ENCODE data around the gene EBLN2. TPM values are rescaled to one million over a fixed set of nuclear protein-coding genes. Genes with fewer than 3 reads are reported as not detected.

The EBLN2 gene
- total RNA-seq, 2 donors from 2014 or later = 9.3 to 12.2 TPM

GRCh38 chr3:73096169-73096568 lies 34.7 kb downstream of the EBLN2 start:
- no peak for DNase-seq
- no peaks in the 10 kb centered on the region for H3K4me1 ChIP-seq (ENCODE audit: control insufficient read depth, insufficient read depth, low read length)
- H3K27me3 ChIP-seq (ENCODE audit: control insufficient read depth, insufficient read depth, low read length, poor library complexity, severe bottlenecking) = no peaks in the 10 kb centered on the region
- Mint-ChIP-seq H3K27ac (no peak overlapping the region), H3K9me3 (no peaks in the 10 kb centered on the region), H3K27me3 (ENCODE audit: insufficient read depth) (no peaks in the 10 kb centered on the region), H3K4me3 (no peak overlapping the region), H3K4me1 (peaks cover 21% of the 10 kb centered on the region), H3K36me3 (ENCODE audit: low read depth) (no peaks in the 10 kb centered on the region)
- H3K9ac ChIP-seq (ENCODE audit: extremely low read depth, low read length, poor library complexity, severe bottlenecking) = no peak overlapping the region
- H3K4me3 ChIP-seq (ENCODE audit: low read length) = no peak overlapping the region
- H3K36me3 ChIP-seq (ENCODE audit: control insufficient read depth, insufficient read depth, low read length) = no peaks in the 10 kb centered on the region
- WGBS, 2 experiments (ENCODE audit: insufficient coverage in 1 of 2, insufficient read length in 1 of 2) = 92 to 97% methylated on average over 2 of the region's 2 CpGs
- no peak overlapping the region for H3K27ac ChIP-seq (ENCODE audit: low read depth, low read length)
- H3K9me3 ChIP-seq (ENCODE audit: control insufficient read depth, low read length) = no peaks in the 10 kb centered on the region
- TF ChIP-seq CTCF (conservative IDR thresholded peaks at IDR 0.05) = no peak

GRCh38 chr3:73098026-73098425 lies 36.6 kb downstream of the EBLN2 start:
- no peak overlapping the region for H3K27ac ChIP-seq (ENCODE audit: low read depth, low read length)
- no peak overlapping the region for H3K4me3 ChIP-seq (ENCODE audit: low read length)
- Mint-ChIP-seq H3K27ac (no peak overlapping the region), H3K4me3 (no peak overlapping the region), H3K4me1 (peaks cover 24% of the 10 kb centered on the region), H3K36me3 (ENCODE audit: low read depth) (no peaks in the 10 kb centered on the region), H3K9me3 (no peaks in the 10 kb centered on the region), H3K27me3 (ENCODE audit: insufficient read depth) (no peaks in the 10 kb centered on the region)
- DNase-seq = no peak
- TF ChIP-seq CTCF (conservative IDR thresholded peaks at IDR 0.05) = no peak
- no peaks in the 10 kb centered on the region for H3K27me3 ChIP-seq (ENCODE audit: control insufficient read depth, insufficient read depth, low read length, poor library complexity, severe bottlenecking)
- 92 to 94% methylated on average over 2 of the region's 2 CpGs for WGBS, 2 experiments (ENCODE audit: insufficient coverage in 1 of 2, insufficient read length in 1 of 2)
- H3K36me3 ChIP-seq (ENCODE audit: control insufficient read depth, insufficient read depth, low read length) = no peaks in the 10 kb centered on the region
- no peak overlapping the region for H3K9ac ChIP-seq (ENCODE audit: extremely low read depth, low read length, poor library complexity, severe bottlenecking)
- no peaks in the 10 kb centered on the region for H3K4me1 ChIP-seq (ENCODE audit: control insufficient read depth, insufficient read depth, low read length)
- no peaks in the 10 kb centered on the region for H3K9me3 ChIP-seq (ENCODE audit: control insufficient read depth, low read length)

- no peak overlapping the region for H3K27ac ChIP-seq (ENCODE audit: low read depth, low read length)
- H3K4me1 ChIP-seq (ENCODE audit: control insufficient read depth, insufficient read depth, low read length) = no peaks in the 10 kb centered on the region
- no peaks in the 10 kb centered on the region for H3K36me3 ChIP-seq (ENCODE audit: control insufficient read depth, insufficient read depth, low read length)
- peaks cover 24% of the 10 kb centered on the region for H3K4me1 Mint-ChIP-seq
- no peak overlapping the region for H3K4me3 ChIP-seq (ENCODE audit: low read length)
- H3K9me3 Mint-ChIP-seq = no peaks in the 10 kb centered on the region
- no peak overlapping the region for H3K27ac Mint-ChIP-seq
- no peak for DNase-seq
- no peaks in the 10 kb centered on the region for H3K27me3 ChIP-seq (ENCODE audit: control insufficient read depth, insufficient read depth, low read length, poor library complexity, severe bottlenecking)
- no peaks in the 10 kb centered on the region for H3K27me3 Mint-ChIP-seq (ENCODE audit: insufficient read depth)
- H3K4me3 Mint-ChIP-seq = no peak overlapping the region
- no peak overlapping the region for H3K9ac ChIP-seq (ENCODE audit: extremely low read depth, low read length, poor library complexity, severe bottlenecking)
- H3K9me3 ChIP-seq (ENCODE audit: control insufficient read depth, low read length) = no peaks in the 10 kb centered on the region
- H3K36me3 Mint-ChIP-seq (ENCODE audit: low read depth) = no peaks in the 10 kb centered on the region
- no CpG with 5 or more reads among the region's 1 CpG for WGBS, 2 experiments (ENCODE audit: insufficient coverage in 1 of 2, insufficient read length in 1 of 2)
- TF ChIP-seq CTCF (conservative IDR thresholded peaks at IDR 0.05) = no peak
Measured at GRCh38 chr3:73098873-73099272, 37.4 kb downstream of the EBLN2 start.
